Sigmoid colon (tissue), 4 donors: ENCODE data around the gene LRRN4.

Experiments
- CTCF ChIP-seq, 4 experiments: fragments of 450-650 bp in 3 of 4; fragments of 200-600 bp in 1 of 4; IDR thresholded peaks; one replicate each; pipeline ENCODE4 v1.5.1; 2016 to 2019; ENCODE audit warnings: antibody characterized with exemption in 4 of 4, mild to moderate bottlenecking in 3 of 4, moderate library complexity in 2 of 4
- POLR2A ChIP-seq, 2 donors: fragments of 450-650 bp; IDR thresholded peaks; one replicate each; pipeline ENCODE4 v1.6.1; 2016; ENCODE audit warnings: antibody characterized with exemption in 2 of 2, mild to moderate bottlenecking in 2 of 2, moderate library complexity in 2 of 2
- POLR2AphosphoS5 ChIP-seq, 4 donors: sonication (generic); formaldehyde crosslinking; IDR thresholded peaks; one replicate each; pipeline ENCODE4 v1.6.1; 2017; ENCODE audit warnings: antibody characterized with exemption in 4 of 4

- TF ChIP-seq POLR2A (IDR thresholded peaks at IDR 0.05) (no peak), POLR2AphosphoS5 (IDR thresholded peaks at IDR 0.05) (no peak), CTCF (IDR thresholded peaks at IDR 0.05) (no peak)
Observed at GRCh38 chr20:6014017-6014416, 39.8 kb downstream of the LRRN4 start.
